Measurements from ENCODE around the gene RNF167. TPM values are rescaled to one million over a fixed set of nuclear protein-coding genes. Genes with fewer than 3 reads are reported as not detected.

Gene RNF167
- total and polyA plus RNA-seq, 2 of the 13 experiments (the other 11 are each of a cell fraction or from before 2014, with no cell fraction given) = 44.1 to 45.4 TPM

GRCh38 chr17:4944554-4945175 is 4.6 kb downstream of the RNF167 start (continued):
- TF ChIP-seq ZNF101 (CRISPR knock-in tag; IDR thresholded peaks at IDR 0.05; ENCODE audit: borderline replicate concordance, low read depth) (no peak), FOXJ3 (CRISPR knock-in tag; IDR thresholded peaks at IDR 0.05; ENCODE audit: borderline replicate concordance) (no peak), GZF1 (CRISPR knock-in tag; IDR thresholded peaks at IDR 0.05) (no peak), MXD3 (CRISPR knock-in tag; IDR thresholded peaks at IDR 0.05) (0 out of 2 replicates have a peak, but pooled peaks have one; percentile 35), TBX2 (CRISPR knock-in tag; IDR thresholded peaks at IDR 0.05; ENCODE audit: borderline replicate concordance) (no peak), SATB2 (CRISPR knock-in tag; IDR thresholded peaks at IDR 0.05) (no peak), HCFC1 (IDR thresholded peaks at IDR 0.05; ENCODE audit: low read depth, low read length) (no peak), CSRNP1 (CRISPR knock-in tag; IDR thresholded peaks at IDR 0.05) (no peak), NFE2 (CRISPR knock-in tag; IDR thresholded peaks at IDR 0.05) (no peak), HIVEP1 (CRISPR knock-in tag; IDR thresholded peaks at IDR 0.05) (no peak), EED (CRISPR knock-in tag; IDR thresholded peaks at IDR 0.05) (no peak), KDM2A (CRISPR knock-in tag; IDR thresholded peaks at IDR 0.05; ENCODE audit: borderline replicate concordance, low read depth) (no peak), ZNF383 (CRISPR knock-in tag; IDR thresholded peaks at IDR 0.05; ENCODE audit: borderline replicate concordance) (no peak)
- TF ChIP-seq, protein P1, sequence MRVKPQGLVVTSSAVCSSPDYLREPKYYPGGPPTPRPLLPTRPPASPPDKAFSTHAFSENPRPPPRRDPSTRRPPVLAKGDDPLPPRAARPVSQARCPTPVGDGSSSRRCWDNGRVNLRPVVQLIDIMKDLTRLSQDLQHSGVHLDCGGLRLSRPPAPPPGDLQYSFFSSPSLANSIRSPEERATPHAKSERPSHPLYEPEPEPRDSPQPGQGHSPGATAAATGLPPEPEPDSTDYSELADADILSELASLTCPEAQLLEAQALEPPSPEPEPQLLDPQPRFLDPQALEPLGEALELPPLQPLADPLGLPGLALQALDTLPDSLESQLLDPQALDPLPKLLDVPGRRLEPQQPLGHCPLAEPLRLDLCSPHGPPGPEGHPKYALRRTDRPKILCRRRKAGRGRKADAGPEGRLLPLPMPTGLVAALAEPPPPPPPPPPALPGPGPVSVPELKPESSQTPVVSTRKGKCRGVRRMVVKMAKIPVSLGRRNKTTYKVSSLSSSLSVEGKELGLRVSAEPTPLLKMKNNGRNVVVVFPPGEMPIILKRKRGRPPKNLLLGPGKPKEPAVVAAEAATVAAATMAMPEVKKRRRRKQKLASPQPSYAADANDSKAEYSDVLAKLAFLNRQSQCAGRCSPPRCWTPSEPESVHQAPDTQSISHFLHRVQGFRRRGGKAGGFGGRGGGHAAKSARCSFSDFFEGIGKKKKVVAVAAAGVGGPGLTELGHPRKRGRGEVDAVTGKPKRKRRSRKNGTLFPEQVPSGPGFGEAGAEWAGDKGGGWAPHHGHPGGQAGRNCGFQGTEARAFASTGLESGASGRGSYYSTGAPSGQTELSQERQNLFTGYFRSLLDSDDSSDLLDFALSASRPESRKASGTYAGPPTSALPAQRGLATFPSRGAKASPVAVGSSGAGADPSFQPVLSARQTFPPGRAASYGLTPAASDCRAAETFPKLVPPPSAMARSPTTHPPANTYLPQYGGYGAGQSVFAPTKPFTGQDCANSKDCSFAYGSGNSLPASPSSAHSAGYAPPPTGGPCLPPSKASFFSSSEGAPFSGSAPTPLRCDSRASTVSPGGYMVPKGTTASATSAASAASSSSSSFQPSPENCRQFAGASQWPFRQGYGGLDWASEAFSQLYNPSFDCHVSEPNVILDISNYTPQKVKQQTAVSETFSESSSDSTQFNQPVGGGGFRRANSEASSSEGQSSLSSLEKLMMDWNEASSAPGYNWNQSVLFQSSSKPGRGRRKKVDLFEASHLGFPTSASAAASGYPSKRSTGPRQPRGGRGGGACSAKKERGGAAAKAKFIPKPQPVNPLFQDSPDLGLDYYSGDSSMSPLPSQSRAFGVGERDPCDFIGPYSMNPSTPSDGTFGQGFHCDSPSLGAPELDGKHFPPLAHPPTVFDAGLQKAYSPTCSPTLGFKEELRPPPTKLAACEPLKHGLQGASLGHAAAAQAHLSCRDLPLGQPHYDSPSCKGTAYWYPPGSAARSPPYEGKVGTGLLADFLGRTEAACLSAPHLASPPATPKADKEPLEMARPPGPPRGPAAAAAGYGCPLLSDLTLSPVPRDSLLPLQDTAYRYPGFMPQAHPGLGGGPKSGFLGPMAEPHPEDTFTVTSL (CRISPR knock-in tag; IDR thresholded peaks at IDR 0.05; ENCODE audit: borderline replicate concordance) = no peak

All from HepG2 (cell line).